ENCODE data around the gene SLC50A1.
"Not testable (repeated sequence)": the region's sequence is repeated elsewhere in the genome, so short reads cannot be mapped to it uniquely, and the experiment has no call there.

DNA sequence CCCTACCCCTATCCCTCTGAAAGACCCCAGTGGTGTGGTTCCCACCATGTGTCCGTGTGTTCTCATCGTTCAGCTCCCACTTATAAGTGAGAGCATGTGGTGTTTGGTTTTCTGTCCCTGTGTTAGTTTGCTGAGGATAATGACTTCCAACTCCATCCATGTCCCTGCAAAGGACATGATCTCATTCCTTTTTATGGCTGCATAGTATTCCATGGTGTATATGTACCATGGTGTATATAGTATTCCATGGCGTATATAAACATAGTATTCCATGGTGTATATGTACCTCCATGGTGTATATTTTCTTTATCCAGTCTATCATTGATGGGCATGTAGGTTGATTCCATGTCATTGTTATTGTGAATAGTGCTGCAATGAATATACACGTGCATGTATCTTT, 28.1 kb downstream of the SLC50A1 start:
- not testable (repeated sequence) for TF ChIP-seq CBX2 (IDR thresholded peaks at IDR 0.05; ENCODE audit: borderline replicate concordance, low read depth); RAD21 (conservative IDR thresholded peaks at IDR 0.05 in 1 of 2, IDR thresholded peaks at IDR 0.05 in 1 of 2); FOSL2 (IDR thresholded peaks at IDR 0.05); FOSL2 (CRISPR knock-in tag; IDR thresholded peaks at IDR 0.05)
- TF ChIP-seq, protein P1, sequence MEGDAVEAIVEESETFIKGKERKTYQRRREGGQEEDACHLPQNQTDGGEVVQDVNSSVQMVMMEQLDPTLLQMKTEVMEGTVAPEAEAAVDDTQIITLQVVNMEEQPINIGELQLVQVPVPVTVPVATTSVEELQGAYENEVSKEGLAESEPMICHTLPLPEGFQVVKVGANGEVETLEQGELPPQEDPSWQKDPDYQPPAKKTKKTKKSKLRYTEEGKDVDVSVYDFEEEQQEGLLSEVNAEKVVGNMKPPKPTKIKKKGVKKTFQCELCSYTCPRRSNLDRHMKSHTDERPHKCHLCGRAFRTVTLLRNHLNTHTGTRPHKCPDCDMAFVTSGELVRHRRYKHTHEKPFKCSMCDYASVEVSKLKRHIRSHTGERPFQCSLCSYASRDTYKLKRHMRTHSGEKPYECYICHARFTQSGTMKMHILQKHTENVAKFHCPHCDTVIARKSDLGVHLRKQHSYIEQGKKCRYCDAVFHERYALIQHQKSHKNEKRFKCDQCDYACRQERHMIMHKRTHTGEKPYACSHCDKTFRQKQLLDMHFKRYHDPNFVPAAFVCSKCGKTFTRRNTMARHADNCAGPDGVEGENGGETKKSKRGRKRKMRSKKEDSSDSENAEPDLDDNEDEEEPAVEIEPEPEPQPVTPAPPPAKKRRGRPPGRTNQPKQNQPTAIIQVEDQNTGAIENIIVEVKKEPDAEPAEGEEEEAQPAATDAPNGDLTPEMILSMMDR (IDR thresholded peaks at IDR 0.05) = not testable (repeated sequence)

Measured in A549 (cell line).